DMS53 (cell line): ENCODE measurements around the gene ABLIM3.
"Not testable (repeated sequence)": the region's sequence is repeated elsewhere in the genome, so short reads cannot be mapped to it uniquely, and the experiment has no call there.

Source experiments
- DNase-seq: peaks from one replicate; lab custom pipeline; 2025; lab: John Stamatoyannopoulos, UW

The ABLIM3 gene

GRCh38 chr5:149257889-149258705, 116.8 kb downstream of the ABLIM3 start:
- no peak for DNase-seq

- no peak for DNase-seq
Observed at GRCh38 chr5:149260761-149261160, 119.5 kb downstream of the ABLIM3 start.

GRCh38 chr5:149261246-149261645, 120.0 kb downstream of the ABLIM3 start:
- no peak for DNase-seq

- DNase-seq = no peak
Observed at GRCh38 chr5:149262315-149262714, 121.0 kb downstream of the ABLIM3 start.

- peak; percentile 91 for DNase-seq
Observed at GRCh38 chr5:149264439-149265067, 123.3 kb downstream of the ABLIM3 start.

GRCh38 chr5:149265068-149265465, 123.8 kb downstream of the ABLIM3 start:
- DNase-seq = no peak

- peak; percentile 56 for DNase-seq
Observed at GRCh38 chr5:149265597-149265996, 124.3 kb downstream of the ABLIM3 start.

GRCh38 chr5:149267241-149267973, 126.1 kb downstream of the ABLIM3 start:
- DNase-seq = no peak

GRCh38 chr5:149268928-149269557, 127.8 kb downstream of the ABLIM3 start:
- peak; percentile 82 for DNase-seq

GRCh38 chr5:149271195-149271715, 130.0 kb downstream of the ABLIM3 start:
- no peak for DNase-seq

- peak; percentile 78 for DNase-seq
Observed at GRCh38 chr5:149271716-149272563, 130.6 kb downstream of the ABLIM3 start, which contains the start of gene AFAP1L1. TSS of gene AFAP1L1 (plus strand) at chr5:149271859. CDS start at chr5:149271969, 110 bp downstream.

- not testable (repeated sequence) for DNase-seq
Observed at GRCh38 chr5:149272781-149273180, 131.5 kb downstream of the ABLIM3 start.

GRCh38 chr5:149273237-149273636, 131.9 kb downstream of the ABLIM3 start:
- no peak for DNase-seq

GRCh38 chr5:149273950-149274349, 132.7 kb downstream of the ABLIM3 start:
- no peak for DNase-seq

- DNase-seq = no peak
Observed at GRCh38 chr5:149274939-149275338, 133.6 kb downstream of the ABLIM3 start.

GRCh38 chr5:149277801-149278200, 136.5 kb downstream of the ABLIM3 start:
- no peak for DNase-seq

GRCh38 chr5:149278451-149279210, 137.3 kb downstream of the ABLIM3 start:
- DNase-seq = no peak

- DNase-seq = no peak
Observed at GRCh38 chr5:149279661-149280060, 138.4 kb downstream of the ABLIM3 start.

GRCh38 chr5:149280124-149280523, 138.8 kb downstream of the ABLIM3 start:
- no peak for DNase-seq

- no peak for DNase-seq
Observed at GRCh38 chr5:149280802-149281201, 139.5 kb downstream of the ABLIM3 start.
